CD8-positive, alpha-beta memory T cell (primary cell): Measurements from ENCODE around the gene C22orf42. TPM values are rescaled to one million over a fixed set of nuclear protein-coding genes. Genes with fewer than 3 reads are reported as not detected.
A peak's percentile ranks its signal among the peaks of the same experiment; 100 is the strongest.

Source experiments
- CTCF ChIA-PET: fragments of 350-600 bp; sonication (Branson Sonifier 250); formaldehyde crosslinking; loops from one replicate; lab custom pipeline; 2021; ENCODE audit warnings: antibody characterized with exemption; lab: Charles Lee
- POLR2A ChIA-PET: fragments of 350-600 bp; sonication (Branson Sonifier 250); formaldehyde crosslinking; loops from one replicate; lab custom pipeline; 2021; ENCODE audit warnings: antibody characterized with exemption; lab: Charles Lee
- DNase-seq, 5 donors: peaks; one replicate each; pipeline versions ENCODE4 v3.0.0 to v3.0.0-alpha.2; 2020 to 2022; ENCODE audit warnings: mixed read lengths in 1 of 5
- H3K27ac ChIP-seq: one replicate; pipeline ENCODE4 v1.7.0; 2013; ENCODE audit warnings: low read depth, mild to moderate bottlenecking, low read length, moderate library complexity
- H3K27me3 ChIP-seq: 2 replicates; pipeline ENCODE4 v1.7.0; 2013; ENCODE audit warnings: low read length, mild to moderate bottlenecking; ENCODE audit not compliant: insufficient read depth, poor library complexity, severe bottlenecking
- H3K36me3 ChIP-seq: 2 replicates; pipeline ENCODE4 v1.7.0; 2013; ENCODE audit warnings: mild to moderate bottlenecking, low read length, moderate library complexity; ENCODE audit not compliant: insufficient read depth
- H3K4me1 ChIP-seq: 2 replicates; pipeline ENCODE4 v1.7.0; 2013; ENCODE audit warnings: mild to moderate bottlenecking, low read length, moderate library complexity; ENCODE audit not compliant: insufficient read depth
- H3K4me3 ChIP-seq: 2 replicates; pipeline ENCODE4 v1.7.0; 2013; ENCODE audit warnings: mild to moderate bottlenecking, low read length
- H3K9me3 ChIP-seq: 2 replicates; pipeline ENCODE4 v1.7.0; 2013; ENCODE audit warnings: mild to moderate bottlenecking, low read length
- H3K27ac Mint-ChIP-seq, 8 donors: one replicate each; pipeline ENCODE4 v1.8.0; 2020 to 2021; ENCODE audit warnings: mixed read lengths in 8 of 8, mild to moderate bottlenecking in 6 of 8, inconsistent platforms in 3 of 8, moderate library complexity in 3 of 8
- H3K27me3 Mint-ChIP-seq, 2 donors: one replicate each; pipeline ENCODE4 v1.8.0; 2020 to 2021; ENCODE audit warnings: mixed read lengths in 2 of 2, mild to moderate bottlenecking in 1 of 2, moderate library complexity in 1 of 2
- H3K36me3 Mint-ChIP-seq, 3 donors: one replicate each; pipeline ENCODE4 v1.8.0; 2020 to 2021; ENCODE audit warnings: mixed read lengths in 3 of 3, inconsistent platforms in 1 of 3, mild to moderate bottlenecking in 1 of 3
- H3K4me1 Mint-ChIP-seq, 3 donors: one replicate each; pipeline ENCODE4 v1.8.0; 2020 to 2021; ENCODE audit warnings: mixed read lengths in 3 of 3, inconsistent platforms in 1 of 3, mild to moderate bottlenecking in 1 of 3
- H3K4me3 Mint-ChIP-seq, 7 donors: one replicate each; pipeline ENCODE4 v1.8.0; 2020 to 2021; ENCODE audit warnings: mixed read lengths in 7 of 7, mild to moderate bottlenecking in 6 of 7, moderate library complexity in 4 of 7, inconsistent platforms in 2 of 7
- H3K9me3 Mint-ChIP-seq, 5 donors: one replicate each; pipeline ENCODE4 v1.8.0; 2020 to 2022; ENCODE audit warnings: mixed read lengths in 5 of 5, mild to moderate bottlenecking in 3 of 5, moderate library complexity in 2 of 5, inconsistent platforms in 1 of 5
- polyA plus RNA-seq: library from polyadenylated mRNA; unstranded; fragments of 300-500 nt; fragmentation: Illumina TruSeq; gene quantifications from one replicate; pipeline ENCODE4 v1.2.3, GENCODE V29; 2021
- total RNA-seq, 2 experiments: library from RNA; stranded (reverse); gene quantifications; one replicate each; pipeline ENCODE4 v1.2.3, GENCODE V29; 2021

Gene C22orf42
- total and polyA plus RNA-seq, 3 experiments from 2014 or later = not detected

DNA sequence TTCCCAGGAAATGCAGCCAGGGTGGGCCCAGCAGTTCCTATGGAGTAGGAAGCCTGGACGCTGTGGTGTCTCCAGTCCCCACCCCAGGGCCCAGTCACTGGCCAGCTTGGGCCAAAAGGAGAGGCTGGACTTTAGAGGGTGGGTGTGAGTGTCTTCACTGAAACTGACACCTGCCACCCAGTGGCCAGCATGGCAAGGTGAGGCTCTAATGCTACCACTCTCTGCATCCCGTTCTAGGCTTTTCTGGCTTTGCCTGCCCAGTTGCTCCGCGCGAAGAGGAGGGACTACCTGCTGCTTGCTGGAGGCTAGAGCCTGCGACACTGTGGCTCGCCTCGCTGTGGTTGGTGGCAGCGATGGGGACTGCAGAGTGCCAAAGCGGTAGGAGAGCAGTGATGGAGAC is 35.4 kb downstream of the C22orf42 start:
- Histone ChIP-seq H3K9me3 (no peaks in the 10 kb centered on the region), H3K36me3 (no peaks in the 10 kb centered on the region), H3K4me3 (no peak overlapping the region), H3K27ac (no peak overlapping the region), H3K4me1 (no peaks in the 10 kb centered on the region), H3K27me3 (no peaks in the 10 kb centered on the region)
- ChIA-PET CTCF (no interaction called here), POLR2A (no interaction called here)
- Mint-ChIP-seq H3K4me3 (no peak overlapping the region), H3K9me3 (peaks cover 0 to 1% (median 0%) of the 10 kb centered on the region in 5 donors), H3K36me3 (no peaks in the 10 kb centered on the region), H3K27me3 (peaks cover 0 to 6% of the 10 kb centered on the region in 2 donors), H3K27ac (no peak overlapping the region), H3K4me1 (peaks cover 10 to 16% (median 11%) of the 10 kb centered on the region in 3 donors)
- no peak for DNase-seq

DNA sequence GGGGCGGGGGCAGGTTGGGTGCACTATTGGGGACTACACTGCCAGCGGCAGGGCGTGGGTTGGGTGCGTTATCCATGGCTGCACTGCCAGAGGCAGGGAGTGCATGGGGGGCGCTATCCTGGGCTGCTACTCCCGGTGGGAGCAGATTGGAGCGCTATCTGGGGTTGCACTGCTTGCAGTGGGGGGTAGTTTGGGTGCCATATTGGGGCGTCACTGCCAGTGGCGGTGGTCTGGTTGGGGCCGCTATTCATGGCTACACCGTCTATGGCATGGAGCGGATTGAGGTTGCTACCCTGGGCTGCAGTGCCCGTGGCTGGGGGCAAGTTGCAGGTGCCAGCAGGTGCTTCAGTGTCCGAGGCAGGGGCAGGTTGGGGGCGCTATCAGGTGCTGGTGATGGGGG is 36.2 kb downstream of the C22orf42 start:
- ChIA-PET CTCF (no interaction called here), POLR2A (no interaction called here)
- no peak overlapping the region for H3K4me3 ChIP-seq
- H3K4me3 Mint-ChIP-seq = no peak overlapping the region
- H3K9me3 Mint-ChIP-seq = peaks cover 0 to 1% (median 0%) of the 10 kb centered on the region in 5 donors
- peaks cover 10 to 16% (median 11%) of the 10 kb centered on the region in 3 donors for H3K4me1 Mint-ChIP-seq
- no peak overlapping the region for H3K27ac ChIP-seq
- no peak for DNase-seq
- H3K27me3 ChIP-seq = no peaks in the 10 kb centered on the region
- H3K9me3 ChIP-seq = no peaks in the 10 kb centered on the region
- no peaks in the 10 kb centered on the region for H3K36me3 Mint-ChIP-seq
- H3K27me3 Mint-ChIP-seq = peaks cover 0 to 6% of the 10 kb centered on the region in 2 donors
- H3K36me3 ChIP-seq = no peaks in the 10 kb centered on the region
- H3K27ac Mint-ChIP-seq = no peak overlapping the region
- no peaks in the 10 kb centered on the region for H3K4me1 ChIP-seq

DNA sequence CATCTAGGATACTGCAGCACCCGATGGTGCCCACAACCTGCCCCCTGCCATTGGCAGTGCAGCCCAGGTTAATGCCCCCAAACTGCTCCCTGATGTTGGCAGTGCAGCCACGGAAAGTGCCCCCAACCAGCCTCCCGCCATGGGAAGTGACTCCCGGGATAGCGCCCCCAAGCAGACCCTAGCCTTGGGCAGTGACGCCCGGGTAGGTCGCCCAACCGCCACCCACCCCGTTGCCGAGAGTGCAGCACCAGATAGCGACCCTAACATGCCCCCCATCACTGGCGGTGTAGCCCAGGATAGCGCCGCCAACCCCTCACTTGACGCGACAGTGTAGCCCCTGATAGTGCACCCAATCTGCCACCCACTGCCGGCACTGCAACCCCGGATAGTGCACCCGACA is 38.5 kb downstream of the C22orf42 start:
- CTCF ChIA-PET = no interaction called here
- no peak overlapping the region for H3K27ac ChIP-seq
- no peaks in the 10 kb centered on the region for H3K4me1 ChIP-seq
- no peak for DNase-seq
- H3K27me3 ChIP-seq = no peaks in the 10 kb centered on the region
- Mint-ChIP-seq H3K9me3 (peaks cover 0 to 1% (median 0%) of the 10 kb centered on the region in 5 donors), H3K4me3 (no peak overlapping the region), H3K27ac (no peak overlapping the region), H3K4me1 (peaks cover 8 to 13% (median 10%) of the 10 kb centered on the region in 3 donors), H3K27me3 (peaks cover 0 to 10% of the 10 kb centered on the region in 2 donors), H3K36me3 (no peaks in the 10 kb centered on the region)
- no peaks in the 10 kb centered on the region for H3K9me3 ChIP-seq
- H3K4me3 ChIP-seq = no peak overlapping the region
- POLR2A ChIA-PET = no interaction called here
- H3K36me3 ChIP-seq = no peaks in the 10 kb centered on the region

DNA sequence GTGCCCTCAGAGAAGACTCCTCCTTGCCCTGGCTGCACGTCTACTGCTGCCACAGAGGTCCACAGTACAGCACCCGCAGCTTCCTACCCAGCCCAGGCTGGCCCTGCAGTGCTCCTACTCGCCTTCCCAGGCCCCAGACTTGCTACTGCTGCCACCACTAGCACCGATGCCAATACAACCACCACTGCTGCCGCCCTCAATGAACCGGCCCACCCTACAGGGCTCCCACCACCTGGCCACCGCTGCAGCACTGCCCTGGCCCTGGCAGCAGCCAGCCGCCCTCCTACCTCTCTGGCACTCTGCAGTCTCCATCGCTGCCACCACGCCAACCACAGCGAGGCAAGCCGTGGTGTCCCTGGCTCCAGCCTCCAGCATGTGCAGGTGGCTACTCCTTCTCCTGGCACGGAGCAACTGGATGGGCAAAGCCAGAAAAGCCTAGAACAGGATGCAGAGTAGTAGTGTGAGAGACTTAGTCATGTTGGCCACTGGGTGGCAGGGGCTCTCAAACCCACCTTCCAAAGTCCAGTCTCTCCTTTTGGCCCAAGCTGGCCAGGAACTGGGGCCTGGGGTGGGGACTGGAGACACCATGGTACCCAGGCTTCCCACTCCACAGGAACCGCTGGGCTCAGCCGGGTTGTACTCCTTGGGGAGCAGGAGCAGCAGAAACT is 39.4 kb downstream of the C22orf42 start:
- H3K9me3 Mint-ChIP-seq = peaks cover 0 to 1% (median 0%) of the 10 kb centered on the region in 5 donors
- Histone ChIP-seq H3K9me3 (no peaks in the 10 kb centered on the region), H3K4me1 (no peaks in the 10 kb centered on the region), H3K27me3 (no peaks in the 10 kb centered on the region), H3K27ac (no peak overlapping the region), H3K4me3 (no peak overlapping the region), H3K36me3 (no peaks in the 10 kb centered on the region)
- H3K36me3 Mint-ChIP-seq = no peaks in the 10 kb centered on the region
- ChIA-PET CTCF (no interaction called here), POLR2A (no interaction called here)
- no peak overlapping the region for H3K4me3 Mint-ChIP-seq
- H3K27ac Mint-ChIP-seq = peak overlapping the region in 1 of 8 donors; percentile 66
- peaks cover 0 to 6% (median 1%) of the 10 kb centered on the region in 3 donors for H3K4me1 Mint-ChIP-seq
- DNase-seq = no peak
- H3K27me3 Mint-ChIP-seq = peaks cover 0 to 15% of the 10 kb centered on the region in 2 donors

DNA sequence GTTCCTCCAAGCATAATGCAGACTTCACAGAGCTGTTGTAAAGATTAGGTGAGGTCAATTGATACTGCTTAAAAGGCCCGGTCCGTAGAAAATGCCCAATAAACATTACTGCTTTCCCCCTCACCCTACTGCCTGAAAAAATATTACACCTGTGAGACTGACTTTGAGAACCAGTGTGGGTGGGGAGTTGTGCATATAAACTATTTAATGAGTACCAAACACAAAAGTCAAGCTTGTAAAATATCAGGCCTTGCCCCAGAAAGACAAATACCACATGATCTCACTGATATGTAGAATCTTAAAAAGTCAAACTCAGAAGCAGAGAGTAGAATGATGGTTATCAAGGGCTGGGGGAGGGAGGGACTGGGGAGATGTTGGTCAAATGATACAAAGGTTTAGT is 46.7 kb downstream of the C22orf42 start:
- Mint-ChIP-seq H3K4me1 (no peaks in the 10 kb centered on the region), H3K27me3 (peaks cover 18 to 50% of the 10 kb centered on the region in 2 donors)
- CTCF ChIA-PET = no interaction called here

DNA sequence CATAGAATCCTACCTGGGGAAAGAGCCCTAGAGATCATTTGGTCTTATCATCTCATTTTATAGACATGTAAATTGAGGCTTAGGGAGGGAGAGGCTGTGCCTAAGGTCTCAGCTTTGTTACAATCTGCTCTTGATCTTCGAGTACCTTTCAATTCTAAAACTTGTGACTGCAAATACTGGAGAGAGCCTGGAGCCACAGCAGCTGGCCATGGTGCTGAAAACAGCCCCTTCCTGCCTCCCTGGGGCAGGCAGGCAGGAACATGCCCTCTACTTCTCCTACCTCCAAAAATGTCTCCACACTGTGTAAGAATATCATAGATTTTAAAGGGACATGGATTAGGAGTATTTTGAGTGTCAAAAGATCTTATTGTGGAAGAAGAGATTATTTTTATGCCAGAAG is 52.2 kb downstream of the C22orf42 start:
- no peak for DNase-seq
- Mint-ChIP-seq H3K4me3 (no peak overlapping the region), H3K9me3 (no peaks in the 10 kb centered on the region), H3K4me1 (no peaks in the 10 kb centered on the region), H3K27ac (no peak overlapping the region), H3K27me3 (peaks cover 19 to 71% of the 10 kb centered on the region in 2 donors), H3K36me3 (no peaks in the 10 kb centered on the region)
- Histone ChIP-seq H3K27ac (no peak overlapping the region), H3K4me1 (no peaks in the 10 kb centered on the region), H3K9me3 (no peaks in the 10 kb centered on the region), H3K4me3 (no peak overlapping the region), H3K27me3 (no peaks in the 10 kb centered on the region), H3K36me3 (no peaks in the 10 kb centered on the region)
- POLR2A ChIA-PET = no interaction called here
- CTCF ChIA-PET = no interaction called here

More for the DNA sequence above, 46.7 kb downstream of the C22orf42 start:
- Histone ChIP-seq H3K9me3 (no peaks in the 10 kb centered on the region), H3K4me3 (no peak overlapping the region), H3K36me3 (no peaks in the 10 kb centered on the region), H3K27ac (no peak overlapping the region), H3K27me3 (no peaks in the 10 kb centered on the region), H3K4me1 (no peaks in the 10 kb centered on the region)
- Mint-ChIP-seq H3K27ac (peak overlapping the region in 1 of 8 donors; percentile 61), H3K9me3 (no peaks in the 10 kb centered on the region), H3K4me3 (no peak overlapping the region), H3K36me3 (no peaks in the 10 kb centered on the region)
- no peak for DNase-seq
- POLR2A ChIA-PET = no interaction called here

DNA sequence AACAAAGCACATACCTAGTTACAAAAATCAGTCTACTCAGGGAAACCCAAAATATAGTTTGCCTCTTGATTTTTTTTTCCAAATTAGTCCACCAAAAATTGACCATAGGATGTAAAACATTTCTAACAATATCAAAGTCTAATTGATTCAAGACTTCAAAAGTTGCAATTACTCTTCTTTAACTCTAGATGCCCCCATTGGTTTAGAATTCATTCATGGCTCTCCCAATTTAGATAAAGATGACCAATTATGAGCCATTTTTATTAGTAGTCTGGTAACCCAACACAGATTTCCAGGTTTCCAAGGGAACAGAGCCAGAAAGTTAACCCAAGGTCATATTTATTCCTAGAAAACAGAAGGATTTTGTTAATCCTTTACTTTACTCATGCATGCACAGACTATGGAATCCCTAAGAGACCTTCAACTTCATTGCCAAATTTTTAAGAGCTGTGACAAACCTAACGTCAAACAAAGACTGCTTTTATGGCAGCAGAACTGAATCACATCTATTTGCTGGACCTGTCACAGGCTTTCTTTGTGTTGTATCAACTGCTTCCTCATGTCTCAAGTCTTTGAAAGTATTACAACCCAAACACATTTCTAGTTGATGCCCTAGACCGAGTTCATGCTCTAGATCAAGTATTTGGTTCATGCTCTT is 55.3 kb downstream of the C22orf42 start:
- Histone ChIP-seq H3K27ac (no peak overlapping the region), H3K36me3 (no peaks in the 10 kb centered on the region), H3K27me3 (no peaks in the 10 kb centered on the region), H3K4me1 (no peaks in the 10 kb centered on the region), H3K9me3 (no peaks in the 10 kb centered on the region), H3K4me3 (no peak overlapping the region)
- Mint-ChIP-seq H3K36me3 (no peaks in the 10 kb centered on the region), H3K4me1 (no peaks in the 10 kb centered on the region), H3K9me3 (no peaks in the 10 kb centered on the region), H3K27ac (no peak overlapping the region), H3K27me3 (peaks cover 8 to 56% of the 10 kb centered on the region in 2 donors), H3K4me3 (no peak overlapping the region)
- DNase-seq = peak in 2 of 5 donors; percentile 16 to 18
- POLR2A ChIA-PET = no interaction called here
- CTCF ChIA-PET = interaction anchor here (1.0 kb wide), 1 partner anchor 11 kb away, joined by 4 read pairs; no protein-coding TSS in a partner anchor

DNA sequence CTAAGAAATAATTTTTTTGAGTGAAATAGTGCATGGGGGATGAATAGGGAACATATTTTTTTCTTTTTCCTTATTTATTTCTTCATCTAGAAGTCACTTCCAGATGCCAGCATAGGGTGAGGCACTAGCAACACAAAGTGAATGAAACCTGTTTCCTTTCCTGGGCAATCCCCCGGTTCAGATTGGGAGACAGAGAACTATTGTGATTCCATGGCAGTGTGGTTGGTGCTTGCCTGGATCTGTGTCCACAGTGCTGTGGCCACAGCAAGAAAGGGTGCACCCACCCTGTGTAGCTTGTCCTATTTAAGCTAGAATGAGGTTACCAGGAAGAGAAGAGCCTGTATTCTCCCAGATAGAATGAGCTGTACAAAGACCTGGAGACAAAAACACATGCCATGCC is 58.4 kb downstream of the C22orf42 start:
- H3K4me3 Mint-ChIP-seq = no peak overlapping the region
- H3K36me3 ChIP-seq = no peaks in the 10 kb centered on the region
- no peaks in the 10 kb centered on the region for H3K27me3 ChIP-seq
- POLR2A ChIA-PET = no interaction called here
- no peak for DNase-seq
- no peaks in the 10 kb centered on the region for H3K4me1 Mint-ChIP-seq
- CTCF ChIA-PET = interaction anchor here (3.6 kb wide), 1 partner anchor 165 kb away, joined by 12 read pairs; no protein-coding TSS in a partner anchor
- H3K4me1 ChIP-seq = no peaks in the 10 kb centered on the region
- peaks cover 1 to 32% of the 10 kb centered on the region in 2 donors for H3K27me3 Mint-ChIP-seq
- H3K36me3 Mint-ChIP-seq = no peaks in the 10 kb centered on the region
- no peak overlapping the region for H3K27ac ChIP-seq
- no peaks in the 10 kb centered on the region for H3K9me3 Mint-ChIP-seq
- no peaks in the 10 kb centered on the region for H3K9me3 ChIP-seq
- no peak overlapping the region for H3K4me3 ChIP-seq
- peak overlapping the region in 1 of 8 donors; percentile 49 for H3K27ac Mint-ChIP-seq
